HL-60 (cell line): ENCODE measurements around the gene OR6V1.

Source experiments
- DNase-seq, 2 experiments: peaks; one replicate each; pipeline ENCODE4 v3.0.0-alpha.2; 2010 to 2020; ENCODE audit warnings: low read depth in 1 of 2, low spot score in 1 of 2
- H3K27ac ChIP-seq: fragments of 250-450 bp; sonication (Bioruptor Pico); replicated peaks from 2 replicates; pipeline ENCODE4 v1.5.1; 2020; ENCODE audit warnings: mild to moderate bottlenecking, moderate library complexity
- H3K27me3 ChIP-seq: fragments of 250-450 bp; sonication (Bioruptor Pico); 2 replicates; pipeline ENCODE4 v1.5.1; 2021; ENCODE audit warnings: mild to moderate bottlenecking, moderate library complexity; ENCODE audit not compliant: insufficient read depth, poor library complexity, severe bottlenecking
- H3K4me3 ChIP-seq: replicated peaks from 2 replicates; pipeline ENCODE4 v1.5.1; 2011; ENCODE audit warnings: mild to moderate bottlenecking, control low read depth, low read length; ENCODE audit not compliant: insufficient read depth
- CTCF ChIP-seq: IDR thresholded peaks from one replicate; pipeline ENCODE4 v1.5.1; 2011; ENCODE audit warnings: low read length, control low read depth, inconsistent platforms; ENCODE audit not compliant: insufficient read depth
- GABPA ChIP-seq: IDR thresholded peaks from 2 replicates; pipeline ENCODE4 v1.6.1; 2012; ENCODE audit warnings: low read depth
- POLR2AphosphoS5 ChIP-seq: IDR thresholded peaks from 2 replicates; pipeline ENCODE4 v1.6.1; 2012; ENCODE audit warnings: low read depth
- REST ChIP-seq: IDR thresholded peaks from 2 replicates; pipeline ENCODE4 v1.6.1; 2012; ENCODE audit warnings: low read depth; ENCODE audit not compliant: insufficient replicate concordance
- SPI1 ChIP-seq: IDR thresholded peaks from 2 replicates; pipeline ENCODE4 v1.6.1; 2012; ENCODE audit warnings: low read depth, mild to moderate bottlenecking, borderline replicate concordance

OR6V1 gene

GRCh38 chr7:143049362-143049761, 2.8 kb upstream of the OR6V1 start:
- Histone ChIP-seq H3K4me3 (no peak overlapping the region), H3K27ac (no peak overlapping the region), H3K27me3 (no peaks in the 10 kb centered on the region)
- DNase-seq: no peak
- TF ChIP-seq REST: no peak
- no peak for TF ChIP-seq POLR2AphosphoS5
- TF ChIP-seq SPI1: no peak

GRCh38 chr7:143050931-143051330, 1.2 kb upstream of the OR6V1 start:
- H3K27ac ChIP-seq: no peak overlapping the region
- H3K4me3 ChIP-seq: no peak overlapping the region
- no peaks in the 10 kb centered on the region for H3K27me3 ChIP-seq
- TF ChIP-seq SPI1: peak; percentile 24; the same call in 1 of the 2 replicates
- no peak for TF ChIP-seq REST
- DNase-seq: no peak

GRCh38 chr7:143054621-143055020, 2.5 kb downstream of the OR6V1 start:
- no peaks in the 10 kb centered on the region for H3K27me3 ChIP-seq
- H3K27ac ChIP-seq: no peak overlapping the region
- no peak overlapping the region for H3K4me3 ChIP-seq
- DNase-seq: no peak
- TF ChIP-seq POLR2AphosphoS5 (no peak), CTCF (no peak), GABPA (no peak), REST (no peak), SPI1 (no peak)

- Histone ChIP-seq H3K4me3 (no peak overlapping the region), H3K27ac (no peak overlapping the region), H3K27me3 (no peaks in the 10 kb centered on the region)
- no peak for DNase-seq
- no peak for TF ChIP-seq POLR2AphosphoS5
- TF ChIP-seq GABPA: no peak
- TF ChIP-seq CTCF: no peak
- TF ChIP-seq REST: no peak
- no peak for TF ChIP-seq SPI1
Measured at GRCh38 chr7:143055754-143056153, 3.6 kb downstream of the OR6V1 start.
